A549 (cell line): ENCODE data around the gene PUM2. TPM values are rescaled to one million over a fixed set of nuclear protein-coding genes. Genes with fewer than 3 reads are reported as not detected.

Source experiments
- ATAC-seq, 2 experiments: fragments of 200-7000 bp in 1 of 2; fragments of >200 bp in 1 of 2; cut with Nextera tagmentation in 1 of 2; cut with Tn5 transposase in 1 of 2; 3 replicates each; pipeline versions ENCODE4 v1.8.0 to v1.9.1; 2018 to 2020; ENCODE audit warnings: mild to moderate bottlenecking in 1 of 2, moderate library complexity in 1 of 2
- CTCF ChIA-PET: fragments of 300-600 bp; sonication (Branson Sonifier 250); formaldehyde crosslinking; extraction: SDS; loops from one replicate; lab custom pipeline; 2021; ENCODE audit warnings: antibody characterized with exemption, inconsistent platforms; lab: Yijun Ruan, JAX
- POLR2A ChIA-PET: fragments of 350-600 bp; formaldehyde crosslinking; extraction: SDS; loops from one replicate; lab custom pipeline; 2021; ENCODE audit warnings: antibody characterized with exemption, inconsistent platforms; lab: Yijun Ruan, JAX
- DNase-seq, 2 experiments: peaks; one replicate each; pipeline versions ENCODE4 v3.0.0 to v3.0.0-alpha.2; 2011 to 2016; ENCODE audit warnings: low read depth in 1 of 2, low spot score in 1 of 2
- FAIRE-seq: peaks from 2 replicates; lab custom pipeline; 2011; peaks lifted over from hg19 to GRCh38; lab: Jason Lieb, UNC
- H3K27ac ChIP-seq, 2 experiments: fragments of >200 bp; sonication (Bioruptor Twin); formaldehyde crosslinking; 3 replicates each; pipeline ENCODE4 v1.5.1; 2016 to 2017
- H3K4me1 ChIP-seq: fragments of >200 bp; sonication (Bioruptor Twin); formaldehyde crosslinking; 3 replicates; pipeline ENCODE4 v1.6.1; 2016
- H3K4me2 ChIP-seq: fragments of >200 bp; sonication (Bioruptor Twin); formaldehyde crosslinking; 3 replicates; pipeline ENCODE4 v1.6.1; 2016
- H3K4me3 ChIP-seq: fragments of >200 bp; sonication (Bioruptor Twin); formaldehyde crosslinking; 3 replicates; pipeline ENCODE4 v1.5.1; 2016
- H3K9me3 ChIP-seq: fragments of >200 bp; sonication (Bioruptor Twin); formaldehyde crosslinking; 3 replicates; pipeline ENCODE4 v1.6.1; 2016
- BHLHE40 ChIP-seq: IDR thresholded peaks from 2 replicates; pipeline ENCODE4 v1.6.1; 2012; ENCODE audit warnings: low read depth, low read length, inconsistent platforms
- ELK1 ChIP-seq: fragments of 150-350 bp; IDR thresholded peaks from 2 replicates; pipeline ENCODE4 v1.6.1; 2014; ENCODE audit warnings: low read depth, mild to moderate bottlenecking, low read length
- EP300 ChIP-seq, 2 experiments: fragments of >200 bp; sonication (Bioruptor Twin); formaldehyde crosslinking; IDR thresholded peaks; 2 replicates in 1 of 2; 3 replicates in 1 of 2; pipeline ENCODE4 v1.6.1; 2016 to 2017
- FOSB ChIP-seq: fragments of 250-450 bp; sonication (Bioruptor Pico); IDR thresholded peaks from 2 replicates; pipeline ENCODE4 v1.5.0; 2020; ENCODE audit warnings: mild to moderate bottlenecking, moderate library complexity
- FOXS1 ChIP-seq: fragments of 250-450 bp; sonication (Bioruptor Pico); IDR thresholded peaks from 2 replicates; pipeline ENCODE4 v1.5.0; 2020; ENCODE audit warnings: mild to moderate bottlenecking, moderate library complexity
- HDAC2 ChIP-seq: fragments of 200-600 bp; sonication (generic); IDR thresholded peaks from 2 replicates; pipeline ENCODE4 v1.6.1; 2016
- HOXA7 ChIP-seq: fragments of 250-450 bp; sonication (Bioruptor Pico); IDR thresholded peaks from 2 replicates; pipeline ENCODE4 v1.5.0; 2020; ENCODE audit warnings: mild to moderate bottlenecking, moderate library complexity
- HOXB5 ChIP-seq: fragments of 250-450 bp; sonication (Bioruptor Pico); IDR thresholded peaks from 2 replicates; pipeline ENCODE4 v1.5.0; 2020; ENCODE audit warnings: mild to moderate bottlenecking, moderate library complexity
- MAFK ChIP-seq: fragments of 450-650 bp; IDR thresholded peaks from 2 replicates; pipeline ENCODE4 v1.6.1; 2014; ENCODE audit not compliant: partially characterized antibody
- MYC ChIP-seq: IDR thresholded peaks from 2 replicates; pipeline ENCODE4 v1.6.1; 2012; ENCODE audit warnings: mild to moderate bottlenecking, inconsistent platforms, low read length, improper control_type of control experiment, borderline replicate concordance
- NFE2L2 ChIP-seq: fragments of 150-350 bp; conservative IDR thresholded peaks from 2 replicates; pipeline ENCODE4 v1.6.1; 2014; ENCODE audit warnings: low read length
- PBX3 ChIP-seq: IDR thresholded peaks from 2 replicates; pipeline ENCODE4 v1.6.1; 2012
- POLR2AphosphoS2 ChIP-seq: conservative IDR thresholded peaks from 2 replicates; pipeline ENCODE4 v1.6.1; 2012; ENCODE audit warnings: low read length, improper control_type of control experiment, inconsistent platforms
- REST ChIP-seq: fragments of 200-600 bp; sonication (generic); IDR thresholded peaks from 2 replicates; pipeline ENCODE4 v1.6.1; 2016; ENCODE audit warnings: antibody characterized with exemption, mild to moderate bottlenecking, moderate library complexity
- RNF2 ChIP-seq: fragments of 200-600 bp; sonication (generic); IDR thresholded peaks from 2 replicates; pipeline ENCODE4 v1.6.1; 2016; ENCODE audit warnings: low read depth, mild to moderate bottlenecking, antibody characterized with exemption, moderate library complexity, borderline replicate concordance
- SMC3 ChIP-seq: fragments of >200 bp; sonication (Bioruptor Twin); formaldehyde crosslinking; IDR thresholded peaks from 3 replicates; pipeline ENCODE4 v1.6.1; 2018; ENCODE audit warnings: inconsistent platforms
- TFCP2L1 ChIP-seq: fragments of 250-450 bp; sonication (Bioruptor Pico); IDR thresholded peaks from 2 replicates; pipeline ENCODE4 v1.5.0; 2021; ENCODE audit warnings: mild to moderate bottlenecking
- ZFP36 ChIP-seq: fragments of 450-650 bp; IDR thresholded peaks from 2 replicates; pipeline ENCODE4 v1.6.1; 2014; ENCODE audit warnings: borderline replicate concordance; ENCODE audit not compliant: partially characterized antibody
- WGBS: methylation state at CpG from one replicate; pipeline ENCODE4 v1.1.6; 2017; ENCODE audit errors: missing lambda C conversion rate; 5-methylcytosine and 5-hydroxymethylcytosine counted together
- polyA plus RNA-seq, 4 experiments: library from polyadenylated mRNA; depleted of rRNA in 3 of 4; stranded (reverse); fragments of >200 nt; fragmentation: RNase III in 1 of 4; extraction: RNeasy Plus Mini Kit Qiagen cat#74134 plus additional on column Dnase treatment in 1 of 4; gene quantifications; 2 replicates in 3 of 4; 3 replicates in 1 of 4; pipeline ENCODE4 v1.2.3, GENCODE V29; 2011 to 2017
- TF ChIP-seq, protein P1 (sequence below): fragments of 250-450 bp; sonication (Bioruptor Pico); IDR thresholded peaks from 2 replicates; pipeline ENCODE4 v1.5.0; 2020; ENCODE audit warnings: low read depth, mild to moderate bottlenecking, moderate library complexity
- TF ChIP-seq, protein P2 (sequence below): fragments of >200 bp; sonication (Bioruptor Twin); formaldehyde crosslinking; IDR thresholded peaks from 3 replicates; pipeline ENCODE4 v1.6.1; 2016

Gene PUM2
- polyA plus RNA-seq, 2 of the 4 experiments (the other 2 are of a cell fraction), result 44.6 to 94.2 TPM

GRCh38 chr2:20299113-20299512, 51.5 kb downstream of the PUM2 start:
- no peak for FAIRE-seq
- DNase-seq, result no peak
- TF ChIP-seq MAFK (no peak), MYC (no peak), HOXA7 (CRISPR knock-in tag) (no peak), BHLHE40 (no peak), ELK1 (no peak), TFCP2L1 (CRISPR knock-in tag) (no peak), REST (no peak), EP300 (IDR thresholded peaks at IDR 0.05) (no peak), NFE2L2 (no peak), RNF2 (no peak), ZFP36 (no peak), HOXB5 (CRISPR knock-in tag) (no peak), SMC3 (no peak), POLR2AphosphoS2 (no peak), HDAC2 (no peak), FOSB (CRISPR knock-in tag) (no peak), FOXS1 (no peak)
- TF ChIP-seq, protein P1, sequence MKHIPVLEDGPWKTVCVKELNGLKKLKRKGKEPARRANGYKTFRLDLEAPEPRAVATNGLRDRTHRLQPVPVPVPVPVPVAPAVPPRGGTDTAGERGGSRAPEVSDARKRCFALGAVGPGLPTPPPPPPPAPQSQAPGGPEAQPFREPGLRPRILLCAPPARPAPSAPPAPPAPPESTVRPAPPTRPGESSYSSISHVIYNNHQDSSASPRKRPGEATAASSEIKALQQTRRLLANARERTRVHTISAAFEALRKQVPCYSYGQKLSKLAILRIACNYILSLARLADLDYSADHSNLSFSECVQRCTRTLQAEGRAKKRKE, result no peak
- TF ChIP-seq, protein P2, sequence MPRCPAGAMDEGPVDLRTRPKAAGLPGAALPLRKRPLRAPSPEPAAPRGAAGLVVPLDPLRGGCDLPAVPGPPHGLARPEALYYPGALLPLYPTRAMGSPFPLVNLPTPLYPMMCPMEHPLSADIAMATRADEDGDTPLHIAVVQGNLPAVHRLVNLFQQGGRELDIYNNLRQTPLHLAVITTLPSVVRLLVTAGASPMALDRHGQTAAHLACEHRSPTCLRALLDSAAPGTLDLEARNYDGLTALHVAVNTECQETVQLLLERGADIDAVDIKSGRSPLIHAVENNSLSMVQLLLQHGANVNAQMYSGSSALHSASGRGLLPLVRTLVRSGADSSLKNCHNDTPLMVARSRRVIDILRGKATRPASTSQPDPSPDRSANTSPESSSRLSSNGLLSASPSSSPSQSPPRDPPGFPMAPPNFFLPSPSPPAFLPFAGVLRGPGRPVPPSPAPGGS, result no peak
- H3K27ac ChIP-seq, result no peak overlapping the region
- ATAC-seq, result no peak
- no peak overlapping the region for H3K4me3 ChIP-seq
- no peaks in the 10 kb centered on the region for H3K9me3 ChIP-seq
- ChIA-PET CTCF (interaction anchor here (1.2 to 4.1 kb wide), 5 partner anchors 8 to 343 kb away, joined by 3 to 16 read pairs (median 6); no protein-coding TSS in a partner anchor), POLR2A (no interaction called here)
- H3K4me2 ChIP-seq, result no peak overlapping the region
- H3K4me1 ChIP-seq, result no peaks in the 10 kb centered on the region
- WGBS, result 89% methylated on average over 6 of the region's 6 CpGs

- 94% methylated on average over 9 of the region's 9 CpGs for WGBS
- no peak overlapping the region for H3K4me3 ChIP-seq
- ChIA-PET CTCF (interaction anchor here (0.9 to 7.8 kb wide), 9 partner anchors 9 to 348 kb away, joined by 4 to 85 read pairs (median 8); partner anchors contain the start of gene SDC1), POLR2A (no interaction called here)
- H3K4me2 ChIP-seq, result no peak overlapping the region
- no peak for TF ChIP-seq PBX3
- no peak for ATAC-seq
- H3K9me3 ChIP-seq, result no peaks in the 10 kb centered on the region
- FAIRE-seq, result no peak
- no peak overlapping the region for H3K27ac ChIP-seq
- H3K4me1 ChIP-seq, result peaks cover 12% of the 10 kb centered on the region
- DNase-seq, result no peak
Observed at GRCh38 chr2:20294231-20294630, 56.4 kb downstream of the PUM2 start.
